H1 (cell line): ENCODE measurements around the gene DCLK1. TPM values are rescaled to one million over a fixed set of nuclear protein-coding genes. Genes with fewer than 3 reads are reported as not detected.

Source experiments
- CTCF ChIA-PET: fragments of 300-600 bp; sonication (Branson Sonifier 250); formaldehyde crosslinking; loops from one replicate; lab custom pipeline; 2021; ENCODE audit not compliant: partially characterized antibody; lab: Charles Lee
- POLR2A ChIA-PET: fragments of 300-600 bp; sonication (Branson Sonifier 250); formaldehyde crosslinking; loops from one replicate; lab custom pipeline; 2021; ENCODE audit warnings: inconsistent platforms; ENCODE audit not compliant: partially characterized antibody; lab: Charles Lee
- DNase-seq, 2 experiments: peaks; one replicate each; pipeline versions ENCODE4 v3.0.0 to v3.0.0-alpha.2; 2010 to 2022; ENCODE audit warnings: low spot score in 2 of 2, low read depth in 1 of 2, mixed read lengths in 1 of 2
- FAIRE-seq: peaks from 2 replicates; lab custom pipeline; 2011; peaks lifted over from hg19 to GRCh38; lab: Jason Lieb, UNC
- H2AFZ ChIP-seq: 2 replicates; pipeline ENCODE4 v1.8.1; 2012; ENCODE audit warnings: low read length, inconsistent platforms
- H2AK5ac ChIP-seq: 2 replicates; pipeline ENCODE4 v1.6.1; 2013; ENCODE audit warnings: low read depth, low read length
- H2BK120ac ChIP-seq: replicated peaks from 2 replicates; pipeline ENCODE3; 2013; ENCODE audit warnings: low read depth, low read length, inconsistent platforms
- H2BK12ac ChIP-seq: 2 replicates; pipeline ENCODE4 v1.6.1; 2013; ENCODE audit warnings: low read depth, low read length
- H2BK15ac ChIP-seq: 2 replicates; pipeline ENCODE4 v1.6.1; 2013; ENCODE audit warnings: low read length
- H2BK20ac ChIP-seq: 2 replicates; pipeline ENCODE4 v1.6.1; 2013; ENCODE audit warnings: low read length
- H2BK5ac ChIP-seq: 2 replicates; pipeline ENCODE4 v1.6.1; 2013; ENCODE audit warnings: low read depth, low read length
- H3K14ac ChIP-seq: 2 replicates; pipeline ENCODE4 v1.6.1; 2013; ENCODE audit warnings: inconsistent platforms; ENCODE audit not compliant: insufficient read length
- H3K18ac ChIP-seq: 2 replicates; pipeline ENCODE4 v1.6.1; 2013; ENCODE audit warnings: low read length; ENCODE audit errors: extremely low read depth
- H3K23ac ChIP-seq: 2 replicates; pipeline ENCODE4 v1.6.1; 2013; ENCODE audit warnings: inconsistent platforms; ENCODE audit not compliant: insufficient read length
- H3K23me2 ChIP-seq: 2 replicates; pipeline ENCODE4 v1.6.1; 2013; ENCODE audit warnings: low read depth, low read length
- H3K27ac ChIP-seq: 2 replicates; pipeline ENCODE4 v1.6.1; 2011; ENCODE audit warnings: low read depth, low read length, inconsistent platforms
- H3K27me3 ChIP-seq, 4 experiments: replicated peaks in 1 of 4; 1 replicate in 1 of 4; 2 replicates in 3 of 4; pipeline versions ENCODE4 v1.6.1 to v1.8.1; 2011 to 2013; ENCODE audit warnings: low read length in 3 of 4, mild to moderate bottlenecking in 3 of 4, inconsistent platforms in 2 of 4, mixed read lengths in 2 of 4, moderate library complexity in 1 of 4; ENCODE audit not compliant: control insufficient read depth in 3 of 4, insufficient read depth in 3 of 4; ENCODE audit errors: extremely low read depth in 1 of 4
- H3K36me3 ChIP-seq, 4 experiments: 2 replicates each; pipeline versions ENCODE4 v1.6.1 to v1.8.1; 2011 to 2013; ENCODE audit warnings: mild to moderate bottlenecking in 4 of 4, low read length in 3 of 4, moderate library complexity in 2 of 4, control low read depth in 1 of 4, inconsistent platforms in 1 of 4; ENCODE audit not compliant: insufficient read depth in 4 of 4, control insufficient read depth in 2 of 4
- H3K4ac ChIP-seq: replicated peaks from 2 replicates; pipeline ENCODE3; 2013; ENCODE audit warnings: low read length, low read depth, mixed read lengths, inconsistent platforms; ENCODE audit not compliant: insufficient read length
- H3K4me1 ChIP-seq, 4 experiments: replicated peaks in 1 of 4; 1 replicate in 1 of 4; 2 replicates in 3 of 4; pipeline versions ENCODE4 v1.6.1 to v1.8.1; 2011 to 2013; ENCODE audit warnings: low read length in 3 of 4, inconsistent platforms in 2 of 4, mixed read lengths in 1 of 4; ENCODE audit not compliant: insufficient read depth in 4 of 4, control insufficient read depth in 3 of 4
- H3K4me2 ChIP-seq, 2 experiments: 2 replicates each; pipeline versions ENCODE4 v1.6.1 to v1.8.1; 2011 to 2013; ENCODE audit warnings: low read depth in 2 of 2, low read length in 2 of 2, control low read depth in 1 of 2, inconsistent platforms in 1 of 2, mild to moderate bottlenecking in 1 of 2; ENCODE audit not compliant: insufficient read depth in 1 of 2
- H3K4me3 ChIP-seq, 4 experiments: fragments of 200-600, 300-600 bp in 1 of 4; sonication (generic), shearing (Covaris generic), sonication (Bioruptor Twin) in 1 of 4; 2 replicates each; pipeline versions ENCODE4 v1.5.1 to v1.8.1; 2011 to 2016; ENCODE audit warnings: low read length in 4 of 4, low read depth in 3 of 4, control low read depth in 2 of 4, inconsistent platforms in 2 of 4, mild to moderate bottlenecking in 2 of 4, mixed read lengths in 1 of 4, moderate library complexity in 1 of 4; ENCODE audit not compliant: insufficient read depth in 2 of 4; ENCODE audit errors: extremely low read depth in 1 of 4
- H3K56ac ChIP-seq: replicated peaks from 2 replicates; pipeline ENCODE3; 2013; ENCODE audit warnings: low read depth, mild to moderate bottlenecking, mixed read lengths, low read length, inconsistent platforms; ENCODE audit not compliant: insufficient read length
- H3K79me1 ChIP-seq: 2 replicates; pipeline ENCODE4 v1.6.1; 2013; ENCODE audit warnings: low read depth, low read length, control low read depth
- H3K79me2 ChIP-seq, 2 experiments: 2 replicates each; pipeline versions ENCODE4 v1.6.1 to v1.8.1; 2012 to 2013; ENCODE audit warnings: low read length in 2 of 2, mild to moderate bottlenecking in 2 of 2, inconsistent platforms in 1 of 2; ENCODE audit not compliant: insufficient read depth in 2 of 2, control insufficient read depth in 1 of 2
- H3K9ac ChIP-seq, 4 experiments: replicated peaks in 1 of 4; 1 replicate in 1 of 4; 2 replicates in 3 of 4; pipeline versions ENCODE4 v1.6.1 to v1.8.1; 2011 to 2013; ENCODE audit warnings: low read depth in 3 of 4, low read length in 3 of 4, control low read depth in 2 of 4, mild to moderate bottlenecking in 2 of 4, moderate library complexity in 2 of 4, inconsistent platforms in 1 of 4; ENCODE audit errors: extremely low read depth in 1 of 4
- H3K9me3 ChIP-seq, 2 experiments: 2 replicates each; pipeline versions ENCODE4 v1.6.1 to v1.8.1; 2012 to 2013; ENCODE audit warnings: mild to moderate bottlenecking in 2 of 2, moderate library complexity in 2 of 2, control low read depth in 1 of 2, inconsistent platforms in 1 of 2, low read depth in 1 of 2, low read length in 1 of 2, mixed read lengths in 1 of 2; ENCODE audit not compliant: insufficient read depth in 2 of 2
- H4K20me1 ChIP-seq, 2 experiments: replicated peaks in 1 of 2; 2 replicates each; pipeline versions ENCODE3 to v1.8.1; 2011 to 2013; ENCODE audit warnings: inconsistent platforms in 2 of 2, low read length in 2 of 2, mild to moderate bottlenecking in 1 of 2; ENCODE audit not compliant: insufficient read depth in 2 of 2, control insufficient read depth in 1 of 2
- H4K5ac ChIP-seq: 2 replicates; pipeline ENCODE4 v1.6.1; 2013; ENCODE audit warnings: low read length, low read depth, mixed read lengths, inconsistent platforms; ENCODE audit not compliant: insufficient read length
- H4K8ac ChIP-seq: 2 replicates; pipeline ENCODE4 v1.8.0; 2013; ENCODE audit warnings: mild to moderate bottlenecking, moderate library complexity, low read length, inconsistent platforms; ENCODE audit not compliant: insufficient read depth; ENCODE audit errors: extremely low read depth
- H4K91ac ChIP-seq: replicated peaks from 2 replicates; pipeline ENCODE3; 2013; ENCODE audit warnings: low read length, mixed read lengths, inconsistent platforms; ENCODE audit not compliant: insufficient read length
- BACH1 ChIP-seq: IDR thresholded peaks from 2 replicates; pipeline ENCODE4 v1.6.1; 2012; ENCODE audit warnings: low read length, improper control_type of control experiment
- BRCA1 ChIP-seq: IDR thresholded peaks from 2 replicates; pipeline ENCODE4 v1.6.1; 2012; ENCODE audit warnings: low read depth, low read length, improper control_type of control experiment
- KDM5A ChIP-seq: fragments of 200-600 bp; IDR thresholded peaks from 2 replicates; pipeline ENCODE4 v1.7.1; 2012; ENCODE audit warnings: mild to moderate bottlenecking, low read length, inconsistent platforms, mixed read lengths
- POLR2AphosphoS5 ChIP-seq: IDR thresholded peaks from 2 replicates; pipeline ENCODE4 v1.6.1; 2011; ENCODE audit warnings: low read depth, low read length
- TEAD4 ChIP-seq: IDR thresholded peaks from 2 replicates; pipeline ENCODE4 v1.6.1; 2012; ENCODE audit warnings: low read depth, low read length, inconsistent platforms, mixed read lengths
- WGBS, 2 experiments: shearing (Covaris generic) in 1 of 2; methylation state at CpG; one replicate each; pipeline versions ENCODE4 v1.1.6 to v1.1.7; 2013 to 2015; ENCODE audit warnings: low lambda C conversion rate in 2 of 2, mixed read lengths in 2 of 2, inconsistent platforms in 1 of 2, low coverage in 1 of 2, missing lambda C conversion rate in 1 of 2; ENCODE audit not compliant: insufficient replicate concordance in 2 of 2, insufficient coverage in 1 of 2, insufficient read length in 1 of 2; ENCODE audit errors: extremely low coverage in 1 of 2, missing lambda C conversion rate in 1 of 2; 5-methylcytosine and 5-hydroxymethylcytosine counted together
- polyA plus RNA-seq, 7 experiments: library from polyadenylated mRNA; depleted of rRNA in 3 of 7; stranded (reverse) in 5 of 7; unstranded in 2 of 7; fragments of >200 nt in 5 of 7; fragments of 200-250 nt in 2 of 7; gene quantifications; 1 replicate in 5 of 7; 2 replicates in 1 of 7; 4 replicates in 1 of 7; pipeline versions ENCODE4 v1.2.1 to v1.2.3, GENCODE V29; 2011 to 2013; ENCODE audit warnings: missing spikeins in 2 of 7, mixed read lengths in 2 of 7
- total RNA-seq: library from RNA; stranded (reverse); fragmentation: NEBNext Ultra II Directional; extraction: Animal tissue kit (Norgen Biotek cat#: 25700); gene quantifications from 2 replicates; pipeline ENCODE4 v1.2.1, GENCODE V29; 2021

Gene DCLK1
- total and polyA plus RNA-seq, 2 of the 8 experiments (the other 6 are each of a cell fraction or from before 2014, with no cell fraction given): 22.8 to 41.0 TPM

DNA sequence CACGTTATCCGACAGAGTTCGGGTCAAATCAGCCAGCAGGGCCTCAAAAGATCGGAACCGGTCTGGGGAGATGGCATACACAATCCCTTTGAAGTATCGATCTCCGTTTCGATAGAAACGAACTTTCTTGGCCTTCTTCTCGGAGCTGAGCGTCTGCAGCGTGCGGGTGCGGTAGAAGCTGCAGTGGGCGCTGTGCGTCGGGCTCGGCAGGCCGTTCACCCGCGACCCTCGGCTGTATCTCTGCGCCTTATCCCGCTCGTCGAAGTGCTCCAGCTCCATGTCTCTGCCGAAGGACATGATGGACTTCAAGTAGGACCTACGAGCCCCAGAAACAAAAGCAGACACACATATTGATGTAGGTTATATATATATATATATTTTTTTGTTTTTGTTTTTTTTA, 5.3 kb downstream of the DCLK1 start:
- FAIRE-seq (no peak), DNase-seq (no peak)
- Histone ChIP-seq H2BK20ac (no peak overlapping the region), H3K18ac (no peak overlapping the region), H3K79me2 (no peaks in the 10 kb centered on the region), H3K9ac (no peak overlapping the region), H2BK12ac (no peak overlapping the region), H3K4ac (no peak overlapping the region), H3K27ac (no peak overlapping the region), H2BK120ac (no peak overlapping the region), H4K20me1 (peaks cover 0 to 2% of the 10 kb centered on the region in 2 experiments), H2BK15ac (no peak overlapping the region), H3K79me1 (no peaks in the 10 kb centered on the region), H3K4me2 (no peak overlapping the region), H3K4me3 (no peak overlapping the region), H3K23me2 (peaks cover 7% of the 10 kb centered on the region), H3K36me3 (no peaks in the 10 kb centered on the region), H3K4me1 (peaks cover 0 to 7% (median 3%) of the 10 kb centered on the region in 4 experiments; a peak in 3 of 7 replicates), H4K8ac (peak overlapping the region; percentile 45; the same call in 1 of the 2 replicates), H2AFZ (no peak overlapping the region), H4K91ac (no peak overlapping the region), H2BK5ac (no peak overlapping the region), H4K5ac (no peak overlapping the region), H3K14ac (no peak overlapping the region), H3K23ac (no peak overlapping the region), H3K56ac (no peak overlapping the region), H2AK5ac (no peak overlapping the region), H3K9me3 (no peaks in the 10 kb centered on the region), H3K27me3 (peaks cover 8 to 19% (median 17%) of the 10 kb centered on the region in 4 experiments)
- POLR2A ChIA-PET: no interaction called here
- CTCF ChIA-PET: interaction anchor here (1.2 kb wide), 1 partner anchor 136 kb away, joined by 3 read pairs; no protein-coding TSS in a partner anchor
- 96% methylated on average over 27 of the region's 28 CpGs; no CpG with 5 or more reads in 1 of the 2 experiments for WGBS, 2 experiments
- TF ChIP-seq BRCA1 (no peak), BACH1 (no peak), TEAD4 (no peak), KDM5A (no peak), POLR2AphosphoS5 (no peak)
